Neuron (in vitro differentiated cells): Measurements from ENCODE around the gene PSMA7.

Experiments used
- H2AFZ ChIP-seq: one replicate; pipeline ENCODE4 v1.6.1; 2013; ENCODE audit warnings: low read depth, mild to moderate bottlenecking, inconsistent platforms, low read length, moderate library complexity
- H3K27me3 ChIP-seq: one replicate; pipeline ENCODE4 v1.6.1; 2013; ENCODE audit warnings: low read length; ENCODE audit not compliant: insufficient read depth
- H3K36me3 ChIP-seq: one replicate; pipeline ENCODE4 v1.6.1; 2013; ENCODE audit warnings: low read length; ENCODE audit not compliant: insufficient read depth
- H3K4me1 ChIP-seq: one replicate; pipeline ENCODE4 v1.6.1; 2013; ENCODE audit warnings: low read length; ENCODE audit not compliant: insufficient read depth
- H3K4me3 ChIP-seq: 2 replicates; pipeline ENCODE4 v1.5.1; 2013; ENCODE audit warnings: mild to moderate bottlenecking, low read length, moderate library complexity
- H3K9me3 ChIP-seq: one replicate; pipeline ENCODE4 v1.6.1; 2013; ENCODE audit warnings: low read length

The PSMA7 gene

GRCh38 chr20:62123450-62124118, 19.6 kb downstream of the PSMA7 start:
- no peak overlapping the region for H2AFZ ChIP-seq
- peaks cover 40% of the 10 kb centered on the region for H3K36me3 ChIP-seq
- peaks cover 20% of the 10 kb centered on the region for H3K4me1 ChIP-seq
- no peaks in the 10 kb centered on the region for H3K9me3 ChIP-seq
- no peaks in the 10 kb centered on the region for H3K27me3 ChIP-seq
- H3K4me3 ChIP-seq, result peak overlapping the region; percentile 89

- Histone ChIP-seq H3K9me3 (no peaks in the 10 kb centered on the region), H3K4me1 (peaks cover 26% of the 10 kb centered on the region), H3K36me3 (peaks cover 33% of the 10 kb centered on the region), H3K4me3 (peak overlapping the region; percentile 89), H3K27me3 (no peaks in the 10 kb centered on the region), H2AFZ (no peak overlapping the region)
These were observed 20.3 kb downstream of the PSMA7 start for GRCh38 chr20:62122654-62123449.

GRCh38 chr20:62121776-62122653, 21.2 kb downstream of the PSMA7 start, which contains the start of gene LSM14B:
Gene LSM14B, plus strand, starts transcription at chr20:62122475. Its CDS starts 192 bp downstream, at chr20:62122667.
- H3K4me1 ChIP-seq, result peaks cover 34% of the 10 kb centered on the region
- H3K27me3 ChIP-seq, result no peaks in the 10 kb centered on the region
- no peaks in the 10 kb centered on the region for H3K9me3 ChIP-seq
- peak within 1 kb of the TSS; percentile 59 for H2AFZ ChIP-seq
- peaks cover 25% of the 10 kb centered on the region for H3K36me3 ChIP-seq
- H3K4me3 ChIP-seq, result peak within 1 kb of the TSS; percentile 89

GRCh38 chr20:62120990-62121775, 22.0 kb downstream of the PSMA7 start:
- Histone ChIP-seq H3K9me3 (no peaks in the 10 kb centered on the region), H3K4me1 (peaks cover 38% of the 10 kb centered on the region), H2AFZ (peak overlapping the region; percentile 59), H3K4me3 (peak overlapping the region; percentile 89), H3K27me3 (no peaks in the 10 kb centered on the region), H3K36me3 (peaks cover 16% of the 10 kb centered on the region)

GRCh38 chr20:62120365-62120762, 22.8 kb downstream of the PSMA7 start:
- no peaks in the 10 kb centered on the region for H3K9me3 ChIP-seq
- no peaks in the 10 kb centered on the region for H3K27me3 ChIP-seq
- H3K36me3 ChIP-seq, result peaks cover 12% of the 10 kb centered on the region
- H2AFZ ChIP-seq, result no peak overlapping the region
- H3K4me3 ChIP-seq, result no peak overlapping the region
- peaks cover 38% of the 10 kb centered on the region for H3K4me1 ChIP-seq

GRCh38 chr20:62119591-62120364, 23.4 kb downstream of the PSMA7 start:
- Histone ChIP-seq H3K9me3 (no peaks in the 10 kb centered on the region), H3K36me3 (peaks cover 7% of the 10 kb centered on the region), H2AFZ (no peak overlapping the region), H3K4me1 (peaks cover 38% of the 10 kb centered on the region), H3K4me3 (no peak overlapping the region), H3K27me3 (no peaks in the 10 kb centered on the region)

- no peak overlapping the region for H3K4me3 ChIP-seq
- no peak overlapping the region for H2AFZ ChIP-seq
These were observed 24.1 kb downstream of the PSMA7 start for GRCh38 chr20:62119115-62119514.

GRCh38 chr20:62118113-62119043, 24.8 kb downstream of the PSMA7 start:
- Histone ChIP-seq H2AFZ (no peak overlapping the region), H3K4me3 (no peak overlapping the region), H3K36me3 (no peaks in the 10 kb centered on the region), H3K27me3 (no peaks in the 10 kb centered on the region), H3K9me3 (no peaks in the 10 kb centered on the region), H3K4me1 (peaks cover 25% of the 10 kb centered on the region)

More at GRCh38 chr20:62119115-62119514, 24.1 kb downstream of the PSMA7 start:
- no peaks in the 10 kb centered on the region for H3K9me3 ChIP-seq
- no peaks in the 10 kb centered on the region for H3K27me3 ChIP-seq
- H3K4me1 ChIP-seq, result peaks cover 33% of the 10 kb centered on the region
- H3K36me3 ChIP-seq, result peaks cover under 1% of the 10 kb centered on the region

- Histone ChIP-seq H2AFZ (no peak overlapping the region), H3K4me1 (peaks cover 22% of the 10 kb centered on the region), H3K9me3 (peaks cover 3% of the 10 kb centered on the region), H3K4me3 (no peak overlapping the region), H3K27me3 (no peaks in the 10 kb centered on the region), H3K36me3 (no peaks in the 10 kb centered on the region)
These were observed 25.5 kb downstream of the PSMA7 start for GRCh38 chr20:62117658-62118057.

GRCh38 chr20:62117362-62117646, 25.9 kb downstream of the PSMA7 start:
- no peak overlapping the region for H2AFZ ChIP-seq
- H3K4me3 ChIP-seq, result no peak overlapping the region
- H3K27me3 ChIP-seq, result no peaks in the 10 kb centered on the region
- peaks cover 7% of the 10 kb centered on the region for H3K9me3 ChIP-seq
- peaks cover 22% of the 10 kb centered on the region for H3K4me1 ChIP-seq
- no peaks in the 10 kb centered on the region for H3K36me3 ChIP-seq
